ENCODE results near the gene TOMM40L. TPM values are rescaled to one million over a fixed set of nuclear protein-coding genes. Genes with fewer than 3 reads are reported as not detected.

Gene TOMM40L
- total and polyA plus RNA-seq, 2 experiments from 2014 or later, result 11.4 to 14.5 TPM

- Histone ChIP-seq H4K20me1 (ENCODE audit: insufficient read depth, poor library complexity, severe bottlenecking) (no peaks in the 10 kb centered on the region), H3K79me2 (peaks cover 4% of the 10 kb centered on the region), H3K4me1 (ENCODE audit: insufficient read depth) (peaks cover 10% of the 10 kb centered on the region), H3K4me3 (no peak overlapping the region), H3K9me2 (replicated peaks; ENCODE audit: insufficient read depth) (no peaks in the 10 kb centered on the region), H3K27ac (no peak overlapping the region), H3K4me2 (no peak overlapping the region), H3K36me3 (replicated peaks; ENCODE audit: insufficient read depth, low read depth) (no peaks in the 10 kb centered on the region), H3K9me3 (ENCODE audit: low read depth) (no peaks in the 10 kb centered on the region), H2AFZ (no peak overlapping the region), H3K27me3 (no peaks in the 10 kb centered on the region)
- 61% methylated on average over 3 of the region's 3 CpGs for WGBS (ENCODE audit: low lambda C conversion rate, missing lambda C conversion rate)
- TF ChIP-seq CTCF (IDR thresholded peaks at IDR 0.05; ENCODE audit: poor library complexity) (no peak), EZH2phosphoT487 (IDR thresholded peaks at IDR 0.05; ENCODE audit: low read depth, severe bottlenecking, unreplicated experiment) (no peak), EZH2 (IDR thresholded peaks at IDR 0.05; ENCODE audit: borderline replicate concordance) (no peak)
- no peak for DNase-seq (ENCODE audit: low spot score)
Observed at GRCh38 chr1:161229896-161230295, 4.0 kb downstream of the TOMM40L start.

GRCh38 chr1:161230762-161231161, 4.9 kb downstream of the TOMM40L start:
- no peaks in the 10 kb centered on the region for H3K27me3 ChIP-seq
- H3K4me3 ChIP-seq, result no peak overlapping the region
- no peaks in the 10 kb centered on the region for H4K20me1 ChIP-seq (ENCODE audit: insufficient read depth, poor library complexity, severe bottlenecking)
- no peaks in the 10 kb centered on the region for H3K9me3 ChIP-seq (ENCODE audit: low read depth)
- peaks cover 4% of the 10 kb centered on the region for H3K79me2 ChIP-seq
- no peak overlapping the region for H2AFZ ChIP-seq
- no peaks in the 10 kb centered on the region for H3K36me3 ChIP-seq (replicated peaks; ENCODE audit: insufficient read depth, low read depth)
- peaks cover 10% of the 10 kb centered on the region for H3K4me1 ChIP-seq (ENCODE audit: insufficient read depth)
- TF ChIP-seq CTCF (IDR thresholded peaks at IDR 0.05; ENCODE audit: poor library complexity), result no peak
- no peak for TF ChIP-seq EZH2 (IDR thresholded peaks at IDR 0.05; ENCODE audit: borderline replicate concordance)
- TF ChIP-seq EZH2phosphoT487 (IDR thresholded peaks at IDR 0.05; ENCODE audit: low read depth, severe bottlenecking, unreplicated experiment), result no peak
- 97% methylated on average over 7 of the region's 7 CpGs for WGBS (ENCODE audit: low lambda C conversion rate, missing lambda C conversion rate)
- no peaks in the 10 kb centered on the region for H3K9me2 ChIP-seq (replicated peaks; ENCODE audit: insufficient read depth)
- no peak for DNase-seq (ENCODE audit: low spot score)
- no peak overlapping the region for H3K27ac ChIP-seq
- H3K4me2 ChIP-seq, result no peak overlapping the region

GRCh38 chr1:161233102-161233501, 7.2 kb downstream of the TOMM40L start:
- no peaks in the 10 kb centered on the region for H3K36me3 ChIP-seq (replicated peaks; ENCODE audit: insufficient read depth, low read depth)
- WGBS (ENCODE audit: low lambda C conversion rate, missing lambda C conversion rate), result 91% methylated on average over 9 of the region's 9 CpGs

More at GRCh38 chr1:161233102-161233501, 7.2 kb downstream of the TOMM40L start:
- no peak for TF ChIP-seq EZH2phosphoT487 (IDR thresholded peaks at IDR 0.05; ENCODE audit: low read depth, severe bottlenecking, unreplicated experiment)
- no peak for TF ChIP-seq EZH2 (IDR thresholded peaks at IDR 0.05; ENCODE audit: borderline replicate concordance)
- TF ChIP-seq CTCF (IDR thresholded peaks at IDR 0.05; ENCODE audit: poor library complexity), result no peak
- no peak overlapping the region for H3K27ac ChIP-seq
- DNase-seq (ENCODE audit: low spot score), result no peak
- H3K4me3 ChIP-seq, result no peak overlapping the region
- H3K79me2 ChIP-seq, result no peaks in the 10 kb centered on the region
- no peaks in the 10 kb centered on the region for H3K4me1 ChIP-seq (ENCODE audit: insufficient read depth)
- no peaks in the 10 kb centered on the region for H3K9me2 ChIP-seq (replicated peaks; ENCODE audit: insufficient read depth)
- no peaks in the 10 kb centered on the region for H3K9me3 ChIP-seq (ENCODE audit: low read depth)
- H4K20me1 ChIP-seq (ENCODE audit: insufficient read depth, poor library complexity, severe bottlenecking), result no peaks in the 10 kb centered on the region
- no peak overlapping the region for H2AFZ ChIP-seq
- no peaks in the 10 kb centered on the region for H3K27me3 ChIP-seq
- H3K4me2 ChIP-seq, result no peak overlapping the region

Measured in hepatocyte (in vitro differentiated cells).